Measurements from ENCODE around the gene KRTCAP3.
"Not testable (repeated sequence)": the region's sequence is repeated elsewhere in the genome, so short reads cannot be mapped to it uniquely, and the experiment has no call there.

KRTCAP3 gene

GRCh38 chr2:27421660-27422250 lies 20.4 kb upstream of the KRTCAP3 start:
- H3K36me3 ChIP-seq = no peaks in the 10 kb centered on the region
- no peaks in the 10 kb centered on the region for H3K4me1 ChIP-seq
- no peak for DNase-seq
- H3K9me3 ChIP-seq = no peaks in the 10 kb centered on the region
- TF ChIP-seq CTCF (IDR thresholded peaks at IDR 0.05; ENCODE audit: low read depth, low read length) = no peak
- H3K4me3 ChIP-seq (ENCODE audit: low read depth, low read length) = no peak overlapping the region
- no peaks in the 10 kb centered on the region for H3K27me3 ChIP-seq

- no peaks in the 10 kb centered on the region for H3K4me1 ChIP-seq
- H3K4me3 ChIP-seq (ENCODE audit: low read depth, low read length) = no peak overlapping the region
- H3K27me3 ChIP-seq = no peaks in the 10 kb centered on the region
- no peaks in the 10 kb centered on the region for H3K36me3 ChIP-seq
- DNase-seq = no peak
- TF ChIP-seq CTCF (IDR thresholded peaks at IDR 0.05; ENCODE audit: low read depth, low read length) = no peak
- no peaks in the 10 kb centered on the region for H3K9me3 ChIP-seq
Observed at GRCh38 chr2:27422958-27423357, 19.2 kb upstream of the KRTCAP3 start.

- H3K4me1 ChIP-seq; H3K9me3 ChIP-seq; DNase-seq; H3K36me3 ChIP-seq; H3K4me3 ChIP-seq (ENCODE audit: low read depth, low read length); H3K27me3 ChIP-seq: not testable (repeated sequence)
Observed at GRCh38 chr2:27425039-27425438, 17.1 kb upstream of the KRTCAP3 start.

- no peak for TF ChIP-seq CTCF (IDR thresholded peaks at IDR 0.05; ENCODE audit: low read depth, low read length)
- Histone ChIP-seq H3K9me3 (no peaks in the 10 kb centered on the region), H3K4me1 (no peaks in the 10 kb centered on the region), H3K27me3 (no peaks in the 10 kb centered on the region), H3K36me3 (peaks cover 3% of the 10 kb centered on the region; the same call in 1 of the 2 replicates), H3K4me3 (ENCODE audit: low read depth, low read length) (peak overlapping the region; percentile 92)
- no peak for DNase-seq
Observed at GRCh38 chr2:27427863-27428212, 14.3 kb upstream of the KRTCAP3 start.

- no peaks in the 10 kb centered on the region for H3K27me3 ChIP-seq
- H3K36me3 ChIP-seq = peaks cover 3% of the 10 kb centered on the region; the same call in 1 of the 2 replicates
- peak; percentile 98 for DNase-seq
- no peaks in the 10 kb centered on the region for H3K4me1 ChIP-seq
- no peaks in the 10 kb centered on the region for H3K9me3 ChIP-seq
- peak within 1 kb of the TSS; percentile 92 for H3K4me3 ChIP-seq (ENCODE audit: low read depth, low read length)
- TF ChIP-seq CTCF (IDR thresholded peaks at IDR 0.05; ENCODE audit: low read depth, low read length) = peak; percentile 11; the same call in 1 of the 2 replicates
Observed at GRCh38 chr2:27428213-27428977, 13.8 kb upstream of the KRTCAP3 start, which contains the start of gene NRBP1. Gene NRBP1, plus strand, starts transcription at chr2:27428631. Its CDS starts 4,643 bp downstream, at chr2:27433274.

- Histone ChIP-seq H3K4me1 (no peaks in the 10 kb centered on the region), H3K9me3 (no peaks in the 10 kb centered on the region), H3K36me3 (peaks cover 3% of the 10 kb centered on the region), H3K4me3 (ENCODE audit: low read depth, low read length) (peak overlapping the region; percentile 92), H3K27me3 (no peaks in the 10 kb centered on the region)
- peak; percentile 91 for DNase-seq
- no peak for TF ChIP-seq CTCF (IDR thresholded peaks at IDR 0.05; ENCODE audit: low read depth, low read length)
Observed at GRCh38 chr2:27428978-27429541, 13.1 kb upstream of the KRTCAP3 start.

Measured in BE2C (cell line).